HG03520 (cell line): ENCODE results near the gene ZDHHC8.

Experiments used
- ATAC-seq: cut with Tn5 transposase; IDR thresholded peaks from one replicate; pipeline ENCODE4 v1.9.1; 2021; ENCODE audit warnings: mild to moderate bottlenecking, moderate library complexity; ENCODE audit not compliant: unreplicated experiment

ZDHHC8 gene

DNA sequence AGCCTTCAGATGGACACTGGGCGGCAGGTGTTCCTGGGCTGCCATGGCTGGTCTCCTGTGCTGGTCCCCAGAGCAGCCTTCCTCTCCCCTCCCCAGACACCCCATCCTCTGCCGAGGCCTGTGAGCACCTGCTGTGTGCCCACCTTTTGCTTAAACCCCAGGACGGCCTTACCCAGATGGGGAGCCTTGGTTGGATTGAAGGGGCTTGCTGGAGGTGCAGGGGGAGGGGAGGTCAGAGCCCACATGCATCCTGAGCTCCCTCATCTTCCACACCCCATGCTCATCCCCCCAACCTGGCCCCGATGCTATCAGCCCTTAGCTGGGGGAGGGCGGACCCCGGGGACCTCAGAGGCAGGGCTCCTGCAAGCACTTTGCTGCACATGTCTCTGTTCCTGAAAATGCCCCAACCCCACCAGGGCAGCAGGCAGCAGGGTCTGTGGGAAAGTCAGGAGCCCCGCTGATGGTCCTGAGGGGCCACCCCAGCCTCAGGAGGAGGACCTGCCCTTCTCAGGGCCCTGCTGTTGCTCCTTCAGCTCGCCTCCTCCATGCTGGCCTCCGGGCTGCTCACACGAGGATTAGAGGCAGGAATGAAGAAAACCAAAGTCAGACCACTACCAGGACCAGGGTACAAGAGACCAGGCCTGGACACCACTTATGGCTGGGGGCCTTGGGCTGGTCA lies 60.8 kb downstream of the ZDHHC8 start:
- no peak for ATAC-seq

DNA sequence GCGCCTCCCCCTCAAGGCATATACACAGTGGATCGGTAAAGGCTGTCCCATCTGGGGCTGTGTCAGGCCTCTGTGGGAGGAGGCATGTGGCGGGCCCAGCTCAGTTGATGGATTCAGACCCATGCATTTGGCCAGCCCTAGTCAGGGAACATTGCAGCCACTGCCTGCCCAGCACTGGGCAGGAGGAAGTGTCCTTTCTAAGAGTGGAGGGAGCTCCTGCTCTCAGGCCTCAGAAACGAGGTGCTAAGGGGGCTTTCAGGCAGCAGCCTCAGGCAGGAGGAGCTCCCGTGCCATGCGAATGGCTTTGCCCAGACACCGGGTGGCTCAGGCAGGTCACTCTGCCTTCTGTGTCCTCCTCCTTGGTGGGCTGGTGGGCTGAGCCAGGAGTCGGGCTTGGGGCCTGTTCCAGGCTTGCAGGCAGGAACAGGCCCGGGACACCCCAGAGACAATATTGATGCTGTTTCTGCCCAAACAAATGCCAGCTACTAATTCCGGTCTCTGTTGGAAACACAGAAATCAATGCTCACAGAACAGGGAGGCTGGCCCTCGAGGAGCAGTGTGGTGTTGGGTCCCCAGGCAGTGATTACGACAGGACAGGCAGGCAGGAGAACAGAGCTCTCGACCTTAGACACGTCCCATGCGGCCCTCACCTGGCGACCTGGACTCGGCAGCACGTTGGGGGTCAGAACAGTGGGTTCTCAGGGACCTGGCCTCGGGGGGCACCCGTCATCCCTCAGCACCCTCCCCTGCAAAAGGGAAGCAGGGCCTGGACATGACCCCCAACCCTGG lies 61.6 kb downstream of the ZDHHC8 start:
- no peak for ATAC-seq

DNA sequence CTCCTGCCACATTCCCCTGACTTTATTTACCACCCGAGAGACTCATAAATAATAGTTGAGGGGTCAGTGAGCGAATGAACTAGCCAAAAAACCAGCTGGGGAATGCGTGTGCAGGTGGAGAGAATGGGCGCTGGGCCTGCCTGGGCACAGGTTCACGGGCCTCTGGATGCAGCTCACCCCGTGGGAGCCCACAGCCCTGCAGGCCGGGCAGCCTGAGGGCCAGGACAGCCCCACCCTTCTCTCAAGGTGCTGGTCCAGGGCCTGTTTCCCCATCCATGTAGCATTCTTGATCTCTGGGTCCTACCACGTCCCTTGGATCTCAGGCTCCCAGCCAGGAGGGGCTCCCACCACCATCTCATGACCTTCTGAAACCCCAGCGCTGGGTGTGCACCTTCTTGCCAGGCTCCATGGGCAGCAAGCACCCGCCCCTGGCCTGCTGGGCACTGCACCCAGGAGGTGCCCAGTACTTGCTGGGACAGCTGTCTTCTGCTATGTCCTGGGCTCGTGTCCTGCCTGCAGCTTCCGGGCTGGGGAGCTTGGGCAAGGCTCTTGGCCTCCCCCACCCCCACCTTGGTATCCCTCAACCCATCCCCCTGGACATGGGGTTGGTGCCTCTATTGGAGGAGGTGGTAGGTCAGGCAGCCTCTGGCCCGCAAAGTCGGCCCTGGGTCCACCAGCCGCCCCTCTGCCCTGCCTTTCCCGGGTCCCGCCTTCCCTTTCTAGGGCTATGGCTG lies 62.3 kb downstream of the ZDHHC8 start:
- ATAC-seq, result no peak

DNA sequence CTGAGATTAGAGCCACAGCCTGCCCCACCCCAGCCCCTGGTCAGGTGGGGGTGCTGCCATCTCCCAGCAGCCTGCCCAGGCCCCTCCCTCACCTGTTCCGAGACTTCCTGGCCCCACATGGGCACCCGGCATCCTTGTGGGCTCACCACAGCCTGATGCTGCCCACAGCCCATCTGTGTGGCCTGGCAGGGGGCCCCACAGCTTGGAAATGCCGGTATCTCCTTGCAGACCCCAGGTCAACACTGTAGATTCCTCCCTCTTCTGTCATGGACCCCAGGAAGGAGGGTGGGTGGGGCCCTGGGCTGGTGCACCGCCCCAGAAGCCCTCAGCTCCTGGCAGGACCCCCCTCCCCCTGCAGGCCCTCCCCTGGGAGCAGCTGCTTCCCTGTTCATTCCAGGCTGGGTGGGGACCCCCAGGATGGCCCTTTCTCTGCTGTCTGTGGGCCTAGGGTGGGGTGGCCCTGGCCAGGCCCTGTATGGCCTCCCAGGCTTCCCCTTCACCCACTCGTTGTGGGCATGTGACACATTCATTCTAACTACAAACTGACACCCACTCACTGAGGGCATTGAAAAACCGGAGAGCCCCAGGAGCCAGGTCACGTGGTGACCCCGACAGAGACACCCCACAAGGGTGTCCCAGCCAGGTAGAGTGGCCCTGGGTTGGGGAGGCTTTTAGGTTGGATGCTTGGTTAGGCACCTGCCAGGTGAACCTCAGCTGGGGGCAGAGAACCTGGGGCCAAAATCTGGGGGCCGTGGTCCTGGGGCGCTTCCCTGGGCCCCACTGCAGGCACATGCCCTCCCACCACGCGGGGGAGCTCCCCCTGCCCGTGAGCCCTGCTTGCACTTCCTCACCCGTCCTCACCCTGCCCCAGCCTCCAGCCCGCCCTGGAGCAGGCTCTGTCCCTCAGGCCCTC lies 63.3 kb downstream of the ZDHHC8 start:
- no peak for ATAC-seq

DNA sequence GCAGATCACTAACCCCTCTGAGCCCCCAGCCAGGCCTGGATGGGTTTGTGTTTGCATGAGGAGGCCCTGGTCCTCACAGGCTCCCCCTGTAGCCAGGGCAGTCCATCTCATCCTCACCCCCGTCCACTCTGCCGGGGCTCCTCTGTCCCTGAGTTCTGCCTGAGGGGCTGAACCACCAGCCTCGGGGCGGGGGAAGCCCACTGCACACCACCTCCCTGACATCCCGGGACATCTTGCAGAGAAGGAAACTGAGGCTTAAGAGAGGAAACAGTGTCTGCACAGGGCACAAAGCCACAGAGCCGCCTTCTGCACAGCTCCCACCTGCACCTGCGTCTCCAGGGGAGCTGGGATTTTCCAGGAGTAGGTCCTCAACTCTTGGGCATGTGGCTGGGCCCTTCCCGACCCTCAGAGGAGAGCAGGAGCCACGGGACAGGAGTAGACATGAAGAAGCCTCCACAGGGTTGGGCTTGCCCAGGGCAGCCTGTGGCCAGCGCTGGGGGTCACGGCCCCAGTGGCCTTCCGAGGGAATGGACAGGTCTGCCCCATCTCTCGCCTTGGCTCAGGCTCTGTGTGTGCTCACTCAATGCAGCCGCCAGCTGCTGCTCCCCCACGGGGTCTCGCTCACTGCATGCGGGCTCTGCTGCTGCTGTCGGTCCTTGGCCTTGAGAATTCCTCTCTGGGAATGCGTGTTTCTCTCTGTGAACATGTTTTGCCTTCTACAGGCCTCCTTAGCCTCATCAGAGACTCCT lies 64.7 kb downstream of the ZDHHC8 start:
- no peak for ATAC-seq
